Heart left ventricle (tissue), 16 donors: ENCODE measurements around the gene RELCH. TPM values are rescaled to one million over a fixed set of nuclear protein-coding genes. Genes with fewer than 3 reads are reported as not detected.

Source experiments
- ATAC-seq, 4 donors: fragments of 200-7000 bp; cut with Tn5 transposase; one replicate each; pipeline ENCODE4 v1.9.1; 2020 to 2022; ENCODE audit warnings: moderate library complexity in 4 of 4, mild to moderate bottlenecking in 3 of 4, moderate number of reproducible peaks in 1 of 4
- DNase-seq, 5 donors: peaks; one replicate each; pipeline ENCODE4 v3.0.0-alpha.2; 2020
- H3K27ac ChIP-seq, 12 donors: fragments of 200-600 bp; sonication (generic) in 4 of 12; one replicate each; pipeline versions ENCODE4 v1.5.0 to v1.8.0; 2016 to 2022; ENCODE audit warnings: mild to moderate bottlenecking in 2 of 12
- H3K27me3 ChIP-seq, 9 donors: fragments of 200-600 bp; sonication (generic) in 2 of 9; one replicate each; pipeline versions ENCODE4 v1.5.1 to v1.8.0; 2016 to 2022; ENCODE audit warnings: mild to moderate bottlenecking in 3 of 9
- H3K36me3 ChIP-seq, 9 donors: fragments of 200-600 bp; sonication (generic) in 2 of 9; one replicate each; pipeline versions ENCODE4 v1.5.0 to v1.8.0; 2018 to 2022; ENCODE audit warnings: mild to moderate bottlenecking in 2 of 9
- H3K4me1 ChIP-seq, 12 donors: fragments of 200-600 bp; sonication (generic) in 4 of 12; one replicate each; pipeline versions ENCODE4 v1.5.0 to v1.8.0; 2016 to 2022; ENCODE audit warnings: mild to moderate bottlenecking in 3 of 12
- H3K4me3 ChIP-seq, 12 donors: fragments of 200-600 bp; sonication (generic) in 4 of 12; one replicate each; pipeline versions ENCODE4 v1.5.0 to v1.8.0; 2017 to 2022; ENCODE audit warnings: mild to moderate bottlenecking in 9 of 12, moderate library complexity in 4 of 12
- H3K9me3 ChIP-seq, 12 donors: fragments of 200-600 bp; sonication (generic) in 4 of 12; one replicate each; pipeline versions ENCODE4 v1.5.0 to v1.8.0; 2016 to 2022; ENCODE audit warnings: mild to moderate bottlenecking in 1 of 12
- POLR2A ChIP-seq, 2 donors: fragments of 450-650 bp; IDR thresholded peaks; one replicate each; pipeline ENCODE4 v1.6.1; 2017; ENCODE audit warnings: antibody characterized with exemption in 2 of 2, mild to moderate bottlenecking in 2 of 2, moderate library complexity in 2 of 2
- WGBS, 4 donors: extraction: QIAGEN DNeasy Blood & Tissue Kit in 2 of 4; methylation state at CpG; one replicate each; pipeline versions ENCODE4 v1.1.5 to v1.1.7; 2013 to 2018; 5-methylcytosine and 5-hydroxymethylcytosine counted together
- intact Hi-C, 10 donors: fragments of 100-400 bp; cut with DNase I; formaldehyde crosslinking; loops; one replicate each; pipeline versions ENCODE4 v1.11.1 to v1.14.2; 2022
- polyA plus RNA-seq, 2 donors: library from polyadenylated mRNA; stranded (reverse); fragments of 200-250 nt; gene quantifications; one replicate each; pipeline ENCODE4 v1.2.3, GENCODE V29; 2013
- total RNA-seq, 9 donors: library from RNA; depleted of rRNA in 2 of 9; stranded (reverse); fragments of >200 nt in 2 of 9; fragmentation: NEBNext Ultra II Directional in 3 of 9; extraction: Animal tissue kit (Norgen Biotek cat#: 25700) in 3 of 9; gene quantifications; one replicate each; pipeline versions ENCODE4 v1.1.0 to v1.2.4, GENCODE V29; 2016 to 2023
- TF ChIP-seq, protein P1 (sequence below), 12 donors: fragments of 200-600 bp; sonication (generic) in 4 of 12; IDR thresholded peaks; one replicate each; pipeline versions ENCODE4 v1.5.0 to v1.8.0; 2018 to 2022; ENCODE audit warnings: antibody characterized with exemption in 12 of 12, mild to moderate bottlenecking in 5 of 12
- donor health status: ischemic (EF 13 %, LVEDD 7.1; RV severe dilation, severe dysfunction).
- donor health status: healthy with polysubstance abuse.
- donor health status: DM: no; HTN: yes; CAD: no.
- donor health status: DM: no; HTN: no; CAD: no.
- donor health status: ischemic (EF 25% LVEDD 6.9; RV normal size, moderate dysfunction).
- donor health status: ischemic (EF 25% LVEDD 5.7; RV mildly dilated, moderate dysfunction).
- donor health status: healthy.
- donor health status: DM: yes; HTN: yes; CAD: no.
- donor health status: ischemic (EF 35%, LVEDD 5.7; RV mildly dilated, moderate dysfunction).
- donor health status: nonischemic (EF 11% LVEDD 7.7; RV severe dilation, severe dysfunction).
- donor health status: DM: yes; HTN: yes; CAD: no.
- donor health status: PGD.
- donor health status: ischemic (EF 29% LVEDD 5.4; RV normal size, mild dysfunction).
- donor health status: nonischemic (EF 23%, LVEDD 6.1; RV moderate dilation, normal function).

The RELCH gene
- total and polyA plus RNA-seq, 11 donors, result 7.4 to 24.8 (median 14.3) TPM

DNA sequence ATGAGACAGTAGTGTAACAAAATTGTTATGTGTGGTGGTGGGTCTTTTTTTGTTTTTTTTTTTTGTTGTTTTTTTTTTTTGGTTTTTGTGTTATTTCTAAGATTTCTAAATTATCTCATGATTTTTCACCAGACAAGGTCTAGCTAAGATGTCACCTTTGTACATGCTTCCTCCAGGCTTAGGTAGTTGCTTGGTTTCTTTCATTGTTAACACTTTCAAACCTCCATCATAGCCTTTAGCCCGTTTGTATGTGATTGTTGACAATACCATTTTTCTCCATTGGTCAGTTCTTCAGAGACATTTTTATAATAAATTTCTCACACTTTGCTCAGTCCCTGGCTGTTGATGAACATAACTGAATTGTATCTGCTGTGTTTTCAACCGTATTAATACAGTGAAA is 2.2 kb downstream of the RELCH start:
- H3K4me3 ChIP-seq, result peak overlapping the region in 9 of 12 donors; percentile 81 to 100 (median 90)
- DNase-seq, result no peak
- ATAC-seq, result no peak
- H3K27me3 ChIP-seq, result no peaks in the 10 kb centered on the region
- H3K4me1 ChIP-seq, result peaks cover 0 to 60% (median 32%) of the 10 kb centered on the region in 12 donors
- intact Hi-C loops, result loop anchor here in 6 of 10 donors (5.0 to 10.0 kb wide), 6 partner anchors 58 to 1178 kb away; partner anchors contain the start of genes PHLPP1 (in 2 of the 6), KDSR (in 1 of the 6) and ZCCHC2 (in 1 of the 6)
- TF ChIP-seq POLR2A (IDR thresholded peaks at IDR 0.05), result no peak
- TF ChIP-seq, protein P1, sequence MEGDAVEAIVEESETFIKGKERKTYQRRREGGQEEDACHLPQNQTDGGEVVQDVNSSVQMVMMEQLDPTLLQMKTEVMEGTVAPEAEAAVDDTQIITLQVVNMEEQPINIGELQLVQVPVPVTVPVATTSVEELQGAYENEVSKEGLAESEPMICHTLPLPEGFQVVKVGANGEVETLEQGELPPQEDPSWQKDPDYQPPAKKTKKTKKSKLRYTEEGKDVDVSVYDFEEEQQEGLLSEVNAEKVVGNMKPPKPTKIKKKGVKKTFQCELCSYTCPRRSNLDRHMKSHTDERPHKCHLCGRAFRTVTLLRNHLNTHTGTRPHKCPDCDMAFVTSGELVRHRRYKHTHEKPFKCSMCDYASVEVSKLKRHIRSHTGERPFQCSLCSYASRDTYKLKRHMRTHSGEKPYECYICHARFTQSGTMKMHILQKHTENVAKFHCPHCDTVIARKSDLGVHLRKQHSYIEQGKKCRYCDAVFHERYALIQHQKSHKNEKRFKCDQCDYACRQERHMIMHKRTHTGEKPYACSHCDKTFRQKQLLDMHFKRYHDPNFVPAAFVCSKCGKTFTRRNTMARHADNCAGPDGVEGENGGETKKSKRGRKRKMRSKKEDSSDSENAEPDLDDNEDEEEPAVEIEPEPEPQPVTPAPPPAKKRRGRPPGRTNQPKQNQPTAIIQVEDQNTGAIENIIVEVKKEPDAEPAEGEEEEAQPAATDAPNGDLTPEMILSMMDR (IDR thresholded peaks at IDR 0.05), result no peak
- H3K27ac ChIP-seq, result no peak overlapping the region
- 35 to 41% (median 36%) methylated on average over 2 of the region's 2 CpGs for WGBS, 4 donors
- peaks cover 0 to 7% (median 0%) of the 10 kb centered on the region in 12 donors for H3K9me3 ChIP-seq
- peaks cover 0 to 4% (median 0%) of the 10 kb centered on the region in 9 donors for H3K36me3 ChIP-seq

DNA sequence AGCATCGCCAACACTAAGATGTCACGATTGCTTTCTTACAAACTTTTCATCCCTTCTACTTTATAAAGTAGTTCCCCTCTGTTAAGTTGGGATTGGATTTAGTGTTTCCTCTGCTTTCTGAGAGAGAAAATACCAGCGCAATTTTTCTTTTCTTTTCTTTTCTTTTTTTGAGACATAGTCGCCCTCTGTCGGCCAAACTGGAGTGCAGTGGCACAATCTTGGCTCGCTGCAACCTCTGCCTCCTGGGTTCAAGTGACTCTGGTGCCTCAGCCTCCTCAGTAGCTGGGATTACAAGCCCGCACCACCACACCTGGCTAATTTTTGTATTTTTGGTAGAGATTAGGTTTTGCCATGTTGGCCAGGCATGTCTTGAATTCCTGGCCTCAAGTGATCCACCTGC is 9.0 kb downstream of the RELCH start:
- Histone ChIP-seq H3K27ac (no peak overlapping the region), H3K4me3 (no peak overlapping the region), H3K4me1 (peaks cover 0 to 44% (median 12%) of the 10 kb centered on the region in 12 donors), H3K9me3 (peaks cover 0 to 7% (median 0%) of the 10 kb centered on the region in 12 donors), H3K36me3 (peaks cover 0 to 4% (median 0%) of the 10 kb centered on the region in 9 donors), H3K27me3 (no peaks in the 10 kb centered on the region)
- intact Hi-C loops, result no loop called here
- ATAC-seq (no peak), DNase-seq (no peak)
- WGBS, 4 donors, result 90 to 96% (median 94%) methylated on average over 7 of the region's 7 CpGs
- TF ChIP-seq, protein P1 (IDR thresholded peaks at IDR 0.05), result no peak
- no peak for TF ChIP-seq POLR2A (IDR thresholded peaks at IDR 0.05)

DNA sequence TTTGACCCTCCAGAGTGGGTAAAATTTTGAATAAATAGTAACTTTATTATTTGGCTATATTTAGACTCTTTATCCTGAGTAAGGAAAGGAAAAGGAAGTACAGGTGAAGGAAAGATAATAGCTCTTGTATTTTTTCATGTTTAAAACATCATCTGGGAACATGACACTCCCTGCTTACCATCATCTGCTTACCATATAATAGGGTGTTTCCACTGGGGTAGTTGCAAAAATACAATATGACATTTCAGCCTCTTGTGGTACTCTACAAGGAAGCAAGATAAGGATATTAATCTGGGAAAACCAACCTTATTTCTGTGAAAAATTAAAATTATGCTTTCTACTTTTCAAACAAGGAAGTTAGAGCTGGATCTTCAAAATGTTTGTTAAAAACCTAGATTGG is 9.9 kb downstream of the RELCH start:
- Histone ChIP-seq H3K27ac (no peak overlapping the region), H3K27me3 (no peaks in the 10 kb centered on the region), H3K4me1 (peaks cover 0 to 43% (median 12%) of the 10 kb centered on the region in 12 donors), H3K4me3 (no peak overlapping the region), H3K36me3 (peaks cover 0 to 4% (median 0%) of the 10 kb centered on the region in 9 donors), H3K9me3 (peaks cover 0 to 7% (median 0%) of the 10 kb centered on the region in 12 donors)
- no peak for DNase-seq
- intact Hi-C loops, result no loop called here
- ATAC-seq, result no peak
- TF ChIP-seq POLR2A (IDR thresholded peaks at IDR 0.05), result no peak
- TF ChIP-seq, protein P1 (IDR thresholded peaks at IDR 0.05), result no peak

DNA sequence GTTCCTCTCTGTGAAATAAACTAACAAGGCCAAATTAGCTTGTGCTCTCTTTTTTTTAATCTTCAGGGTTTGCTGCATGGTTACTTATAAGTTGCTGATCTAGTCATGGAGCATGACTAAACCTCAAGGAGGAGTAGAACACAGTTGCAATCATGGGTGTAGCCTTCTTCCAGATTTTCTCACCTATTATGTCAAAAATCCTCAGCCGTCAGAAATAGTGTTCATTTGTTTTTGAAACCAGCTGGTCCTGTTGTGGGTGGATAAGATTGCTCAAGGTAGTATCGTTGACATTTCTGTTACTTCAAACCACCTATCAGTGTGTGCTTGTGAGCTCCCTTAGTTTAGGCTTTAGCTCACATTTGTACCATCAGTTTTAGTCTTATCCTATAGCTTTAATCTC is 11.2 kb downstream of the RELCH start:
- ATAC-seq (no peak), DNase-seq (no peak)
- intact Hi-C loops, result no loop called here
- no peaks in the 10 kb centered on the region for H3K27me3 ChIP-seq
- peaks cover 0 to 4% (median 0%) of the 10 kb centered on the region in 9 donors for H3K36me3 ChIP-seq
- H3K27ac ChIP-seq, result no peak overlapping the region
- 81 to 87% (median 83%) methylated on average over 2 of the region's 2 CpGs for WGBS, 4 donors
- H3K4me3 ChIP-seq, result no peak overlapping the region
- H3K9me3 ChIP-seq, result no peaks in the 10 kb centered on the region
- TF ChIP-seq POLR2A (IDR thresholded peaks at IDR 0.05), result no peak
- TF ChIP-seq, protein P1 (IDR thresholded peaks at IDR 0.05), result no peak
- H3K4me1 ChIP-seq, result peaks cover 0 to 37% (median 12%) of the 10 kb centered on the region in 12 donors
